GM12801 (cell line): ENCODE data around the gene PLEKHM2.

Experiments
- TF ChIP-seq, protein P1 (sequence below): IDR thresholded peaks from one replicate; pipeline ENCODE4 v1.5.1; 2011; ENCODE audit warnings: control low read depth; ENCODE audit not compliant: insufficient read length; ENCODE audit errors: extremely low read depth

Gene PLEKHM2

GRCh38 chr1:15724949-15725880 is 41.1 kb downstream of the PLEKHM2 start:
- TF ChIP-seq, protein P1, sequence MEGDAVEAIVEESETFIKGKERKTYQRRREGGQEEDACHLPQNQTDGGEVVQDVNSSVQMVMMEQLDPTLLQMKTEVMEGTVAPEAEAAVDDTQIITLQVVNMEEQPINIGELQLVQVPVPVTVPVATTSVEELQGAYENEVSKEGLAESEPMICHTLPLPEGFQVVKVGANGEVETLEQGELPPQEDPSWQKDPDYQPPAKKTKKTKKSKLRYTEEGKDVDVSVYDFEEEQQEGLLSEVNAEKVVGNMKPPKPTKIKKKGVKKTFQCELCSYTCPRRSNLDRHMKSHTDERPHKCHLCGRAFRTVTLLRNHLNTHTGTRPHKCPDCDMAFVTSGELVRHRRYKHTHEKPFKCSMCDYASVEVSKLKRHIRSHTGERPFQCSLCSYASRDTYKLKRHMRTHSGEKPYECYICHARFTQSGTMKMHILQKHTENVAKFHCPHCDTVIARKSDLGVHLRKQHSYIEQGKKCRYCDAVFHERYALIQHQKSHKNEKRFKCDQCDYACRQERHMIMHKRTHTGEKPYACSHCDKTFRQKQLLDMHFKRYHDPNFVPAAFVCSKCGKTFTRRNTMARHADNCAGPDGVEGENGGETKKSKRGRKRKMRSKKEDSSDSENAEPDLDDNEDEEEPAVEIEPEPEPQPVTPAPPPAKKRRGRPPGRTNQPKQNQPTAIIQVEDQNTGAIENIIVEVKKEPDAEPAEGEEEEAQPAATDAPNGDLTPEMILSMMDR, result no peak

- TF ChIP-seq, protein P1, result no peak
These were observed 42.4 kb downstream of the PLEKHM2 start for GRCh38 chr1:15726508-15726907.

DNA sequence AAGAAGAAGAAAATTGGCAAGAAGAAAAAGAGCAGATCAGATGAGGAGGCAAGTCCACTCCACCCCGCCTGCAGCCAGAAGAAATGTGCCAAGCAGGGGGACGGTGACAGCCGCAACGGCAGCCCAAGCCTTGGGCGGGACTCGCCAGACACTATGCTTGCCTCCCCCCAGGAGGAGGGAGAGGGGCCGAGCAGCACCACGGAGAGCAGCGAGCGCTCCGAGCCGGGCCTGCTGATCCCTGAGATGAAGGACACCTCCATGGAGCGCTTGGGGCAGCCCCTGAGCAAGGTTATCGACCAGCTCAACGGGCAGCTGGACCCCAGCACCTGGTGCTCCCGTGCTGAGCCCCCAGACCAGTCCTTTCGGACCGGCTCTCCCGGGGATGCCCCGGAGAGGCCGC is 42.9 kb downstream of the PLEKHM2 start:
- TF ChIP-seq, protein P1, result no peak

- TF ChIP-seq, protein P1, result no peak
These were observed 43.3 kb downstream of the PLEKHM2 start for GRCh38 chr1:15727424-15727823.

DNA sequence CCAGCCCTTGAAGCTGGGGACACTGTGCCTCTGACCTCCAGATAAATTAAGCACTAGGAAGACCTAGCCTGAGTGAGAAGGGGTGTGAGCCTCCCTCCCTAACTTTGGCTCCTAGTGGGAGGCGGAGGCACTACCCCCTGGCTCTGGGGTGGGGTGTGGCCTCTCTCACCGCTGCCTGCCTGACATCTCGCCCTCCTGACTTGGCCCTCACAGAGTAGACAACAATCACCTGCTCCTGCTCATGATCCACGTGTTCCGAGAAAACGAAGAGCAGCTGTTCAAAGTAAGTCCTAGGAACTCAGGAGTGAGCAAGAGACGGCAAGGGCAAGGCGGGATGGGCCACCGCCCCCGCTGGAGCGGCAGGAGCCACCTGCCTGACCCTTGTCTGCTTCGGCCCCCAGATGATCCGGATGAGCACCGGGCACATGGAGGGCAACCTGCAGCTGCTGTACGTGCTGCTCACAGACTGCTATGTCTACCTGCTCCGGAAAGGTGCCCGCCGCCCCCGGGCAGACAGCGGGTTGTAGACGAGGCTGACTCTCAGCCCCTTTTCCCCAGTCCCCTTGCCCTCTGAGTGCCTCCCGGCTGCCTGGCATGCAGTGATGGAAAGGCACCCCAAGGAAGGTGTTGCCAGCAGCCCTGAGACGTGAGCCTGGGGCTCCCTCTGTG is 43.9 kb downstream of the PLEKHM2 start:
- TF ChIP-seq, protein P1, result no peak

DNA sequence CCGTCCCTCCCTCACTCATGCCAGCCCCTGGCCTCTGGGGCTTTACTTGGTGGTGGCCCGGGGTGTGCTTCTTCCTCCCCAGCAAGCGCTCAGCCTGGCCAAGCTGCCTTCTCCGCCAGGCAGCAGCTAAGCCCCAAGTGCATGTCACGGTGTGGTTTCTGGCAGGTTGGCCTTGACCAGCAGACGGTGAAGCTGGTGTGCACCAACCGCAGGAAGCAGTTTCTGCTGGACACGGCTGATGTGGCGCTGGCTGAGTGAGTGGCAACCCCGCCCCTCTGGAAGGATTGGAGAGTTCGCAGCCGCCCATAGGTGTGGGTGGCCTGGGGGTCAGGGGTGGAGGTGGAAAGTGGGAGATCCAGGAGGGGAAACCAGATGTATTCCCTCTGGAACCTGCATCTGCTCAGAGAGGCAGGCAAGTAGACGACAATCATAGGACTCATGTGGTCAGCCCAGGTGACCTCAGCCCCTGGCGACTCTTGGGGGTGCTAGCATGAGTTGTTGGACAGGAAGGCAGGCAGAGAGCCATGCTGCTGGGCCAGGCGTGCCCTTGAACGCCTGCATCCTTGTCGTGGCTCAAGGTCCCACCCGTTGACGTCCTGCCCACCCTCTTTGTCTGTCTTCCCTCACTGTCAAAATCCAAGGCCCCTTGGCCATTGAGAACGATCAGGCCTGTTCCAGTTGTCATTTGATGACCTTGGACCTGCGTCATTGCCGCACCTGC is 45.0 kb downstream of the PLEKHM2 start:
- TF ChIP-seq, protein P1, result no peak

GRCh38 chr1:15730423-15730822 is 46.3 kb downstream of the PLEKHM2 start:
- TF ChIP-seq, protein P1, result no peak
